Activated CD8-positive, alpha-beta memory T cell treated with anti-CD3 and anti-CD28 coated beads, Interleukin-2, amount 50 U/mL, for 24 hours (primary cell): Measurements from ENCODE around the gene STPG4.
"Not testable (repeated sequence)": the region's sequence is repeated elsewhere in the genome, so short reads cannot be mapped to it uniquely, and the experiment has no call there.

Source experiments
- DNase-seq: peaks from one replicate; pipeline ENCODE4 v3.0.0-alpha.2; 2020; ENCODE audit errors: extremely low read depth

Gene STPG4, protein sequence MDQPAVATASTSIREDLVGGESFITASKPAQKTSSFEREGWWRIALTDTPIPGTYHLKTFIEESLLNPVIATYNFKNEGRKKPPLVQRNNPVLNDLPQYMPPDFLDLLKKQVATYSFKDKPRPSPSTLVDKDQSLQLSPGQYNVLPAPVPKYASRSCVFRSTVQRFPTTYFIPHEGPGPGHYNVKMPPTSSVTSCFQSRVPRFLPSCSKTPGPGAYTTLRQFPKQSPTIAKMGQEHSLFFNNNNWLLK

DNA sequence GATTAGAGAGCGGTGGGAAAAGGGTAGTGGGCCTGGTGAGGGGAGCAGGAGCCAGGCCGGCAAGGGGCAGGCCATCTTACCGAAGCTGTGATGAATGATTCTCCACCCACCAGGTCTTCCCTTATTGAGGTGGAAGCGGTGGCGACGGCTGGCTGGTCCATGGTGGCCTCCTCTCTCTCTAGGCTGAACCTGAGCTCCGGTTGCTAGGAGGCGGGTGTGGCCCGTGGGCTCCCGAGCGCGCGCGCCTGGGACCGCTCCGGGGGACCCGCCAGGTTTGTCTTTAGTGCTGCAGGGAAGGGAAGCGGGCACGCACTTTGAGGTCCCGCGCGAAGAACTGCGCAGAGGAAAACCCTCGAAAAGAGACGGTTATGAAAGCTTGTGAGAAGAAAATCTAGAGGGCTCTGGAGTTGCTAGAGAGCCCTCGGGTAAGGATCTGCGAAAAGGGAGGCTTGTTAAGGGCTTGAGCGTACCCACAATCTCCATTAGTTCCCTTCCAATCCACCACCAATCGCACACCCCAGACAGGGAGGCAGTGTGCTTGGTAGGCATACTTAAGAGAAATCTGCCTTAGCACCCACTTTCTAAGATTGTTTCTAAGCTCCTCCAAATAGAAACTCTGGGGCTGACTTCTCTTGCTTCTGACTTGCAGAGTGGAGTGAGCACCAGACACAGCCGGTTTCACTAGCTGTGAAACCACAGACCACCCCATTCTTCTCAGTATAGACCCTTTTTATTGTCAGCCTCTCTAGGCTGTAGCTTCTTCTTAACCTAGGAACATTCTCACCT is at the start of gene STPG4:
TSS of gene STPG4 (minus strand) at position 218 of the 786 bp plus-strand sequence. CDS start at position 161, 57 bp downstream.
- no peak for DNase-seq

DNA sequence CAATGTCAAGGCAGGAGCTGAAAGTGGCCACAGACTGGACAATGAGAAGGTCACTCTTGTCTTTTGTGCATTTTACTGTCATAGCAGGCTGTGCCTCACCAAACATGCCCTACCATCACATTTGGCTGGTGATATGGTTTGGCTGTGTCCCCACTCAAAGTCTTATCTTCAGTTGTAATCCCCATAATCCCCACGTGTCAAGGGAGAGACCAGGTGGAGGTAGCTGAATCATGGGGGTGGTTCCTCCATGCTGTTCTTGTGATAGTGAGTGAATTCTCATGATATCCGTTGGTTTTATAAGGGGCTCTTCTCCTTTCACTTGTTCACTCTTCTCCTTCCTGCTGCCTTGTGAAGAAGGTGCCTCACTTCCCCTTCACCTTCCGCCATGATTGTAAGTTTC is 49.6 kb upstream of the STPG4 start:
- no peak for DNase-seq

DNA sequence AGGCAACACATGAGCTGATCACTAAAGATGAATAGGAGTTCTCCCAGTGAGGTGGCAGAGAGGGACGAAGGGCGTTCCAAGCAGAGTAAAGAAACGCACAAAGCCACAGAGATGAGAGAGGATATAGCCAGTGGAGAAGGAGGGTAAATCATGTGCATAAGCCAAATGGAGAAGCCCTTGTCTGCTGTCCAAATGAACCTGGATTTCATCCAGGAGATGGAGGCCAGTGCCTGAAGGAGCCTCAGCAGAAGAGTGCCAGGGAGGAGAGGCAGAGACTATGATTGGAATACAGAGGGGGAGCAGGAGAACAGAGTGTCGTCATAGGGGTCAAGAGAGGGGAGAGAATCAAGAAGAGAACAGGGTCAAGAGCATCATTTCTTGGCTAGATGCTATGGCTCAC is 48.9 kb upstream of the STPG4 start:
- no peak for DNase-seq

DNA sequence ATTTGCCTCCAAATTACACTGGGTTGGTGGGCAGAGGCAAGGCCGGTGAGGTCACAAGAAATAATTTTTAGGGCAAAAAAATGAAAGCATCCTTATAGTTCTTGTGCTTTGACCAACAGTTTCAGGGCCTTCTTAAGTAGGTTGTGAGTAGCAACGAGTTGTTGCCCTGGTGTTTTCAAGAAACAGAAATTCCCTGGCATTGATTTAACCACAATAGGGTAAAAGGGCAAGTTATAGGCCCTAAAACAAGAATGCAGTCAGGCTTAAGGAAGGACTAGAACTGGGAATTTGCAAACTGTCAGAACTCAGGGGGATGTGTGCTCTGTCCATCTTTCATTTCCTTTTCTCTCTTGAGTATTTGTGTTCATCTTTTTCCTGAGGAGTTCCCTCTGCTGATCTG is 46.1 kb upstream of the STPG4 start:
- no peak for DNase-seq

DNA sequence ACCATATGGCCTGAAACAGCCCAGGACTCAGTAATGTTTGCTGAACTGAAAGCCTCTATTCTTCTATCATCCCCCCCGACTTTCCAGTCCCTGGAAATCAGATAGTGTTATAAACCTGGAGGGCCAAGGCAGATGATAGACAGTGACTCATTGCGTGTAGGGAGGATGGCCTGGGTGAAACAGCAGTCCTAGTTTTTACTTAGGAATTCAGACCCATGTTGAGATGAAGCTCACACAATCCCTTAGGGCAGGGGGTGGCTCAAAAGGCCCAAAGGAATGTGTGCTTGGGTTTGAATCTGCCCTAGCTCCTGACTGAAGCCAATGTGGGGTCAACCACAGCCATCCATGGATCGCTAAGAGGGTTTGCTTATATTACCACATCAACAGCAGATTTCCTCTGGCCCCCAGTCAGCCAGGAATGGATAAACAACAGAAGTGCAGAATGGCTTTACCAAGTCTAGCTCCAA is 43.9 kb upstream of the STPG4 start:
- DNase-seq: no peak

DNA sequence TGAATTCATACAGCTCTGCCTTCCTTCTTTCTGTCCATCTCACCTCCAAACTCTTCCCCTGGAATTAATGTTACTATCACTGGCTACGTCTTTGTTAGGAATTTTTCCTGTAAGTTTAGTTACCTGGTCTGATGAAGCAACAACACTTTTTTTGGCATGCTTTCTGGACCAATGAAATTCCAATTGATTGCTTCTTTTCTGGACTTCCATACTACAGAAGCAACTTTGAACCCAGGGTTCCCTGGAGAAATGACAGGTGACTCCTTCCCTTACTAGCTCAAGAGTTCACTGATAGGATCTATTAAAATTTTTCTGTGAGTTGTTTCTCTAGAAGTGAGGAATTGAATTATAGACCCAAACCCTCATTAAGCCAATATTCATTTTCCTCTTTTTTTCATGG is 41.4 kb upstream of the STPG4 start:
- DNase-seq: no peak

DNA sequence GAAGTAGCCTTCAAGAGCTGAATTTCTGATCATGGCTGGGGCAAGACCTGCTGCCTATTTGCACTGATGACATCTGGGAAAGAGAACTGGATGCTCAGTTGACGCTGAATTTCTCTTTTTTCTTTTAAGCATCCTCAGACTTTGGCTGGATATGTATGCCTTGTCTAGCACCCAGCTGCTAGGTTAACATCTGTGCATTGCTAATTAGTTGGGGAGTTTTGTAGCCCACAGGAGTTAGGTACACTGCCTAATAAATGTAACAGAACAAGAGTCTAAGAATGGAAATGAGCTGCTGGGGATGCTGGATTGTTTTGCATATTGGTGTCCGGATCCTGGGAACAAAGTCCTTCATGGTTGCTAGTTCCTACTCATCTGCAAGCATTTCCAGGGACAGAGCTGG is 40.9 kb upstream of the STPG4 start:
- no peak for DNase-seq

DNA sequence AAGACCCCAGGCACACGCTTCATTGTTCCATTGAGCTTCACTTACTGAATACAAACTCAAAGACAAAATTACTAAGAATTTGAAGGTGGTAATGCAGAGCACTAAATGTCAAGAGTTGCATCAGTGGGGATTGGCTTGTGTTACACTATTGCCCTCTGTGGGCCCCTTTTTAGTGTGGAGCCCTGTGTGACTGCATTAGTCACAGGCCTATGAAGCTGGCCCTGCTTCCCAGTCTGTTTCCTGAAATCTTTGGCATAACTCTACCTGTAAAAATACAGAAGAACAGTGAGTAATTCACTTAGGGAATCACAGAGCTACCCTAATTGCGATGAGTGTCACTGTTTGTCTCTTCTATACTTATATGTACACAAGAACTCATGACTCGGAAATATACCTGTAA is 40.0 kb upstream of the STPG4 start:
- DNase-seq: no peak

DNA sequence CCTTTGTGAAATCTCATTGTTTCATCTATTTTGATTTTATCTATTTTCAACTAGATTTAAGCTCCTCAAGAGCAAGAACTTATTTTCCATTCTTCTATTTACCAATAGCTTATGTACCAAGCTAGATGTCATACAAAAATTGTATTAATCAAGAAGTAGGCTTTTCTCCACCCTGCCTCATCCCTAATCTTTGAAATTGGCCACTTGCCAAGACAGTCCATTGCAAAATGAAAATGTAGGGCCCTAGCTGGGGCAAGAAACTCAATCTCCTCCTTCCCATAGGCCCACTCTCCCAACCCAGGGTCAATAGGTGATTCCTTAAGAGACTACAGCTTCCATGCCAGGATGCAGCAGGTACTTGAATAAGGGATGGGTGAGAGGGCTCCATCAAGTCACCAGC is 39.3 kb upstream of the STPG4 start:
- DNase-seq: no peak

DNA sequence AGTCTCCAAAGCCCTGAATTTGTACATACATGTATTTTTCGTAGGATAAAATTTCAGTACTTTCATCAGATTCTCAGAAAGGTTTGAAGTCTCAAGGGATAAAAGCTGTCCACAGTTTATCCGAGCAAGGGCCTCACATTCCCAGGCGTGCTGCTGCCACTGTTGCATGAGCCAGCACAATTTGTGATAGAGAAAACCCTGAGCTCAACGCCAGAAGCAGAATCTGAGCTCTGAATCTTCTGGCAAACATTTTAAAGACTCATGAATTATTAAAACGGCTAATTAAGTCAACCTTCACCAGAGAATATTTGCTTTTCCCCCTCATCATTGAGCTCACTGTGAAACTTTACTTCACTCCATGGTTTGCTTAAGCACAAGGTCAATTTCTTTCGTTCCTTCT is 38.5 kb upstream of the STPG4 start:
- no peak for DNase-seq

DNA sequence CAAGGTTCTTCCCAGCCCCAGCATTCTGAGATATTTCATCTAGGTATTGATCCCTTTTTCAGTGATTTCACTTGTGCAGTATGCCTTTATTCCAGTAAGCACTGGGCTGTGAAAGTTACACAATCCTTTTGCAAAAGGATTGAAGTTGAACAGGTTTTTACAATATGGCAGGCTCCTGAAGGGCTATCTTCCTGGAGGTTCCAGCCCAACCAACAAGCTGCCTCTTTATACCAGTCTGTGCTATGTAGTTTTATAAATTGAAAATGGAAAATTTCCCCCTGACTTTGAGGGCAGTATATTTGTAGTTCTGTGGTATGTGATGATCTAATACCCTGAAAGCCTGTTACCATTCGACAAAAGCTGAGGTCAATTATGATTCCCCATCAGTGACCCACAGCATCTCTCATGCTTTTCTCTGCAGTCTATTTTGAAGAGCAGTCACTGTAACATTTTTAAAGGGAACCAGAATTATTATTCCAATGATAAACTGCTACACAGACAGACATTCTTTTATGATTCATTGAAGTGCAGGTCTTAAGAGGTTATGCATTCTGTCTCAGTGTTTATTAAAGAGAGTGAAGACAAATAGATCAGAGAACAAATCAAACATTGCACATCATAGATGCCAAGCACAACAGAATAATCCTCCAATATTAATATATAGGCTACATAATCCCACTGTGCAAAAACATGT is 35.2 kb upstream of the STPG4 start:
- DNase-seq: no peak

DNA sequence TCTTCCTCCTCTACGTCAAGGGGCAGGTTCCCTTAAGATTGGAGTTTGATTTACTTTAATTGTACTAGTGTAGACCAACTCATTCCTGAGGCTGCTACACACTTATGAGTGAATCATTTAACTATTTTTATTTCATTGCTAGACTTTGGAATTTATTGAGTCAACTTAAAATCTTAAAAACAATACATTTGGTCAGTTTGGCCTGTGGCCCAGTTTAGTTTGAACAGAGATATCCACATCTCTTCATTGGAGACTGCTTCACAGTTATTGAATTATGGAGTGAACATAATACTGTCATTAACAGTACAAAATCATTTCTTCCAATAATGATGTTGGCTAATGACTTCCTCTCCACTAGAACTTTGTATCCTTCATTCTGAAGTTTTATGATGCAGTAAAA is 34.5 kb upstream of the STPG4 start:
- no peak for DNase-seq

DNA sequence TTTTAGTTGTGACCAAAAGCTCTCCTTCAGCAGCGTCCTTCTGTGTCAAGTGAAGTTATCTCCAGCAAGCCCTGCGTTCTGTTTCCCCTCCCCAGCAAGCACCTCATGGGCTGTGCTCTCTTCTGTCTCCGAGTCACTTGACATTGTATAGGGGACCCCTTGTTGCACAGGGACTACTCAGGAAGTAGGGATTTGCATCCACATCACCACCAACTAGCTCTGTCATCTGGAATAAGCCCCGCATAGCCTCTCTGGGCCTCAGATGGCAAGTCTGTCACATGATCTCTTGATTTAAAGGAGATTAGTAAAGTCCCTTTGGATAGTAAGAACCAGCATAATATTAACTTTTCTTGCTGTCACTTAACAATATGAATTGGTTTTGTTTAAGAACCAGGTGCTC is 32.0 kb upstream of the STPG4 start:
- DNase-seq: no peak

DNA sequence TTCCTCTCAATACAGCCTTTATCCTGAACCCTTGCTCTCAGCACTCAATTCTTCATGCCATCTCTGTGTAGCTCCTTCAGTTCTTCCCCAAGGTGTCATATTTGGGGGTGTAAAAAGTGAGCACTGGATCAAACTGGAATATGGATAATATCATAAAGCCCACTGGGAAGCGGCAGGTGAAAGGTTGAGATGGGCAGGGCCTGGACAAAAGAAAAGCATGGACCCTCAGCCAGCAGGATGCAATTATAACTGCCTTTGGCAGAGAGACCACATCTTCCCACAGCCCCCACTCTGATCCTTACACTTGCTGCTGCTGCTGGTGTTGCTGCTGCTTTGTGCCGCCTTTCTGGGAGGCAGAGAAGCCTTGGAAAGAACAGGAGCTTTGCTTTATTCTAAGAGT is 31.2 kb upstream of the STPG4 start:
- no peak for DNase-seq

DNA sequence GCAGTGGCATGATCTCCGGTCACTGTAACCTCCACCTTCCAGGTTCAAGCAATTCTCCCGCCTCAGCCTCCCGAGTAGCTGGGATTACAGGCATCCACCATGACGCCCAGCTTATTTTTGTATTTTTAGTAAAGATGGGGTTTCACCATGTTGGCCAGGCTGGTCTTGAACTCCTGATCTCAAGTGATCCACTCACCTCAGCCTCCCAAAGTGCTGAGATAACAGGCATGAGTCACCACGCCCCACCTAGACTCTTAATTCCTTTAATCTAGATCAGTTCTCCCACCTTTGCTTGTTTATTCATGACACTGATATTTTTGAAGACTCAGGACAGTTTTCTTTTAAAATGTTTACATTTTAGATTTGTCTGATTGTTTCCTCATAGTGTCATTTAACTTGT is 30.0 kb upstream of the STPG4 start:
- not testable (repeated sequence) for DNase-seq

DNA sequence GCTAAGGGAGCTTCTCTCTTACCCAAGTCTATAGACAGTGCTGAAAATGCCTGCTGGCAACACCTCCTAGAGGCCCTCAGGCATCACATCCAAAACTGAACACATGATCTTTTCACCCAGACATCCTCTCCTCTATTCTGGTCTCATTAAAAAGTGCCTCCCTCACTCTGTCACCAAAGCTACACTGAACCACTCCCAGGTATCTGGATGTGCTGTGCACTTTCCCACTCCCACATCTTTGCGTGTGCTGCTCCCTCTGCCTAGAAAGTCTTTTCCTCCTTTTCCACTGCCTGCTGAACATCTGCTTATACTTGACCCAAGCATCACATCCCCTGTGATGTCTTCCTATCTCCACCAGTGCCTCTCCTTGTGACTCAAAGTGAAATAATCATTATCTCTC is 26.1 kb upstream of the STPG4 start:
- DNase-seq: no peak

DNA sequence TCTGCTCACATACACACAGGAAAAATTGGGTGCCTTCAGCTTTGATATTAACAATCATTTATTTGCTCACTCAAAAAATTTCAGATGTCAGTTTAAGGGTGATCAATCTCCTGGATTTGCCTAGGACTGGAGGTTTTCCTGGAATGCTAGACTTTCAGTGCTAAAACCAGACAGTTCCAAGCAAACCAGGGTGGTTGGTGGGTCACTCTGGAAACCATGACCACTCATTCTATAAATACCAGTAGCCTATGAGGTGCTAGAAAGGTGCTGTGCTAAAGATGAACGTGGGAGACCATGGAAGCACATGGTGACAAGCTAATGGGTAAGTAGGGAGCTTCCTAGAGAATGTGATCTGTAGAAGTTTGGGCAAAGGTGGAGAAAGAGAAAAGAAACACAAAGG is 25.4 kb upstream of the STPG4 start:
- DNase-seq: no peak

DNA sequence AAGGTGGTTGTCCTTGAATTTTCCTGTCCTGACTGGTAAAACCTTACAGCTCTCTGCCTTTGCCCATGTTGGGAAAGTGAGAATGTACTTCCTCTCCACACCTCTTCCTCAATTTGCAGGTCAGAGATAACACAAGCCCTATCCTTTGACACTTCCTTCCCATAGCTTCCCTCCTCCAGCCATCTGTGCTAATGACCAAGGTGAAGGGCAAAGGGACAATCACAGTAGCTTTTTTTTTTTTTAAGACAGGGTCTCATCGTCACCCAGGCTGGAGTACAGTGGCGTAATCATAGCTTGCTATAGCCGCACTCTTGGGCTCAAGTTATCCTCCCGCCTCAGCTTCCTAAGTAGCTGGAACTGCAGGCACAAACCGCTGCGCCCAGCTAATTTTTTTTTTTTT is 24.3 kb upstream of the STPG4 start:
- no peak for DNase-seq

DNA sequence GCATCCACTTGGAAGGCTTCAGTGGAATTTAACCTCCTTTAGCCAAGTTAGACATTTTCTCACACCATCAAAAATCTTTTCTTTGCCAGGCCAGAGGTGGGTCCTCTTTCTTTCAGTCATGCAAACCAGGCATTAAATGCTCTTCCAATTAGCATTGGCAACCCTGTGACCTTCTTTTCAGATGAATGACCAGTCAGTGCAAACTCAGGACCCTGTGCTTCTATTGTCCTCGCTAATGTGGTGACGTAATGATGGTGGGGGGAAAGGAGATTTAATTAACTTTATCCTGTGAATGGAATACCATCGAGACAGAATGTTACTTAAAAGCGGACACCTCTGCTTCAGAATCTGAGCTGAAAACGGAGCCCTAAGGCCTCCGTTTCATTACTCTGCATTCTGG is 23.2 kb upstream of the STPG4 start:
- no peak for DNase-seq

DNA sequence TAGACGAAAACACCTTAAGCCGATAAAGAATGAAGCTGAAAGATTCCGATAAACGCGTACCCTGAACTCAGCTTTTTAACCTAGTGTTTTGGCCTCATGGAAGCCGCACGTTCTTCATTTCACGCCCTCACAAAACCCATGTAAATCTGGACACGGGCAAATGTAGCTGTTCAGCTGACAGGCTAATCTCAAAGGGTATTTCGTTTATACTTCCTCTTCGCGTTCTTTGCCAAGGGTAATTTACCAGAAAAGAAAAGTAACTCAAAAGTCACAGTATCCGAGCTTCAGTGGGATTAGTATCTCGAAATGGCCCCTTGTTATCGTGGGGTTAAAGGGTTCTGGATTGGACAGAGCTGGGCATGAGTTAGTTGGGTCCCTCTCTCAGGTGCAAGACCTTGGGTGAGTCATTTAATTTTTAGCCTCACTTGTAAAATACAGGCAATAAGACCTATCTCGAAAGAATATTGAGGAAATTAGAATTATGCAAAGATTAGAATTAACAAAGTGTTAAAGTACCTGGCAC is 22.0 kb upstream of the STPG4 start:
- no peak for DNase-seq

DNA sequence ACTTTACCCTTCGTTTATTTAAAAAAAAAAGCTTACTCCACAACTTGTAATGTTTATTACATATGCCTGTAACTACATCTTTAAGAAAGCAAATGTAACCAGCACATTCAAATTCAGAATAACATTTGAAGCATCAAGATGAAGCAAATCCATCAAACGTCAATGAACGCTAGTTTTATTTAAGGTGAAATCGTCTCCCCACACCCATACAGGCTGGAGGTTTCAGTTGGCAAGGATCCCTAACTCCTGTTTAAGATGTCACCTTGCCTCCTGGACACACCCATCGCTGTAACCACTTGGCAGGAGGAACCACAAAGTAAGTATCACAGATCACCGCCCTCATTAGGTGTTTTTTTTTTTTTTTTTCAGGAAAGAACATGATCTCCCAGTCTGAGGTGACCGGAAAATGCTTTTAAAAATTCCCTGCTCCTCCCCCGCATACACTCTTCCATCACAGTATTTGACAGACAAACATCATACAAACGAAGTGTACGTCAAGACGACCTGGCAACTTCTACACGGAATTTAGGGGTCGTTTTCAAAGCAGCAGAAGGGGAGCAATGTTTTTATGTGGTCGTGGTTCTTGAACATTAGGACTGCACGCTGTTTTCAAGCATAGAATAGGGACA is 19.7 kb upstream of the STPG4 start:
- no peak for DNase-seq
